Measurements from ENCODE around the gene VPS36.
"Not testable (repeated sequence)": the region's sequence is repeated elsewhere in the genome, so short reads cannot be mapped to it uniquely, and the experiment has no call there.

VPS36 gene, protein sequence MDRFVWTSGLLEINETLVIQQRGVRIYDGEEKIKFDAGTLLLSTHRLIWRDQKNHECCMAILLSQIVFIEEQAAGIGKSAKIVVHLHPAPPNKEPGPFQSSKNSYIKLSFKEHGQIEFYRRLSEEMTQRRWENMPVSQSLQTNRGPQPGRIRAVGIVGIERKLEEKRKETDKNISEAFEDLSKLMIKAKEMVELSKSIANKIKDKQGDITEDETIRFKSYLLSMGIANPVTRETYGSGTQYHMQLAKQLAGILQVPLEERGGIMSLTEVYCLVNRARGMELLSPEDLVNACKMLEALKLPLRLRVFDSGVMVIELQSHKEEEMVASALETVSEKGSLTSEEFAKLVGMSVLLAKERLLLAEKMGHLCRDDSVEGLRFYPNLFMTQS

GRCh38 chr13:52450012-52450792, at the start of gene VPS36:
VPS36 (minus strand) TSS chr13:52450634; CDS start chr13:52450594, 40 bp downstream.
- Histone ChIP-seq H4K20me1 (ENCODE audit: insufficient read depth, low read length, poor library complexity, severe bottlenecking) (peaks cover 28% of the 10 kb centered on the region), H3K79me2 (ENCODE audit: insufficient read depth, low read length) (peaks cover 64% of the 10 kb centered on the region), H3K9ac (ENCODE audit: low read depth, low read length, poor library complexity, severe bottlenecking) (peak within 1 kb of the TSS; percentile 79), H3K9me2 (replicated peaks; ENCODE audit: low read depth, low read length) (no peaks in the 10 kb centered on the region), H3K36me3 (ENCODE audit: insufficient read depth, low read length) (no peaks in the 10 kb centered on the region), H3K4me3 (ENCODE audit: low read length, poor library complexity, severe bottlenecking) (peak within 1 kb of the TSS; percentile 78), H3K9me3 (ENCODE audit: insufficient read depth, low read depth, low read length) (no peaks in the 10 kb centered on the region), H3F3A (ENCODE audit: low read depth) (no peaks in the 10 kb centered on the region; the same call in 1 of the 2 replicates), H2AFZ (ENCODE audit: low read length) (peak within 1 kb of the TSS; percentile 69), H3K27me3 (ENCODE audit: insufficient read depth, low read length, poor library complexity, severe bottlenecking) (no peaks in the 10 kb centered on the region), H3K4me1 (ENCODE audit: insufficient read depth, low read length, poor library complexity, severe bottlenecking) (peaks cover 40% of the 10 kb centered on the region), H3K4me2 (ENCODE audit: low read depth, low read length, poor library complexity, severe bottlenecking) (peak within 1 kb of the TSS; percentile 89)
- TF ChIP-seq EZH2phosphoT487 (IDR thresholded peaks at IDR 0.05; ENCODE audit: borderline replicate concordance) (no peak), CTCF (conservative IDR thresholded peaks at IDR 0.05; ENCODE audit: low read length) (peak; percentile 90)

DNA sequence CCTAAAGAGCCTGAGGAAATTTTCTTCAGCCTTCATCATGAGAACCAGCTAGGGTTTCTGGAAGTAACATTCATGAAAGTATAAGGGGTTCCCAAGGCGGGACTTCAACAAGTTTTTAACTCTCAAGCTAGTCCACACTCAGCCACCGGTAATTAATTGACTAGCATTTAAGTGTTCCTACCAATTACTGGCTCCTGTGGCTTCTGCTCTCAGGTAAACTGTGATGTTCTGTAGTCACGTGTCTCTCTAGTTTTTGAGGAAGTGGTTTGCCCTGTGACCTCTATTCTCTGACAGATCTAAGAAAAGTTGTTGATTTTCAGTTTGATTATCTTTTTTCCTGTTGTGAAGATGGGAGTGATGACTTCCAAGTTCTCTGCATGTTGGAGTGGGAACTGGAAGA, 47.5 kb upstream of the VPS36 start:
- H3F3A ChIP-seq (ENCODE audit: low read depth); H3K4me1 ChIP-seq (ENCODE audit: insufficient read depth, low read length, poor library complexity, severe bottlenecking); H2AFZ ChIP-seq (ENCODE audit: low read length); H3K36me3 ChIP-seq (ENCODE audit: insufficient read depth, low read length); H3K9me3 ChIP-seq (ENCODE audit: insufficient read depth, low read depth, low read length); H3K79me2 ChIP-seq (ENCODE audit: insufficient read depth, low read length); H3K9ac ChIP-seq (ENCODE audit: low read depth, low read length, poor library complexity, severe bottlenecking); H3K27me3 ChIP-seq (ENCODE audit: insufficient read depth, low read length, poor library complexity, severe bottlenecking); H4K20me1 ChIP-seq (ENCODE audit: insufficient read depth, low read length, poor library complexity, severe bottlenecking); H3K4me3 ChIP-seq (ENCODE audit: low read length, poor library complexity, severe bottlenecking); H3K4me2 ChIP-seq (ENCODE audit: low read depth, low read length, poor library complexity, severe bottlenecking); H3K9me2 ChIP-seq (replicated peaks; ENCODE audit: low read depth, low read length): not testable (repeated sequence)

- not testable (repeated sequence) for H3F3A ChIP-seq (ENCODE audit: low read depth); H3K9me2 ChIP-seq (replicated peaks; ENCODE audit: low read depth, low read length); H3K9ac ChIP-seq (ENCODE audit: low read depth, low read length, poor library complexity, severe bottlenecking); H3K27me3 ChIP-seq (ENCODE audit: insufficient read depth, low read length, poor library complexity, severe bottlenecking); H3K79me2 ChIP-seq (ENCODE audit: insufficient read depth, low read length); H3K4me2 ChIP-seq (ENCODE audit: low read depth, low read length, poor library complexity, severe bottlenecking); H3K36me3 ChIP-seq (ENCODE audit: insufficient read depth, low read length); H3K9me3 ChIP-seq (ENCODE audit: insufficient read depth, low read depth, low read length); H4K20me1 ChIP-seq (ENCODE audit: insufficient read depth, low read length, poor library complexity, severe bottlenecking); H2AFZ ChIP-seq (ENCODE audit: low read length); H3K4me3 ChIP-seq (ENCODE audit: low read length, poor library complexity, severe bottlenecking); H3K4me1 ChIP-seq (ENCODE audit: insufficient read depth, low read length, poor library complexity, severe bottlenecking)
Measured at GRCh38 chr13:52494241-52494640, 43.8 kb upstream of the VPS36 start.

GRCh38 chr13:52491015-52491414, 40.6 kb upstream of the VPS36 start:
- not testable (repeated sequence) for H3K79me2 ChIP-seq (ENCODE audit: insufficient read depth, low read length); H3K4me3 ChIP-seq (ENCODE audit: low read length, poor library complexity, severe bottlenecking); H3K4me2 ChIP-seq (ENCODE audit: low read depth, low read length, poor library complexity, severe bottlenecking); H2AFZ ChIP-seq (ENCODE audit: low read length); H3K27me3 ChIP-seq (ENCODE audit: insufficient read depth, low read length, poor library complexity, severe bottlenecking); H3K4me1 ChIP-seq (ENCODE audit: insufficient read depth, low read length, poor library complexity, severe bottlenecking); H3K36me3 ChIP-seq (ENCODE audit: insufficient read depth, low read length); H4K20me1 ChIP-seq (ENCODE audit: insufficient read depth, low read length, poor library complexity, severe bottlenecking); H3K9ac ChIP-seq (ENCODE audit: low read depth, low read length, poor library complexity, severe bottlenecking); H3K9me3 ChIP-seq (ENCODE audit: insufficient read depth, low read depth, low read length); H3F3A ChIP-seq (ENCODE audit: low read depth); H3K9me2 ChIP-seq (replicated peaks; ENCODE audit: low read depth, low read length)

- not testable (repeated sequence) for H3K9ac ChIP-seq (ENCODE audit: low read depth, low read length, poor library complexity, severe bottlenecking); H3K4me1 ChIP-seq (ENCODE audit: insufficient read depth, low read length, poor library complexity, severe bottlenecking); H3K4me2 ChIP-seq (ENCODE audit: low read depth, low read length, poor library complexity, severe bottlenecking); H3K36me3 ChIP-seq (ENCODE audit: insufficient read depth, low read length); H4K20me1 ChIP-seq (ENCODE audit: insufficient read depth, low read length, poor library complexity, severe bottlenecking); H3K9me2 ChIP-seq (replicated peaks; ENCODE audit: low read depth, low read length); H3K79me2 ChIP-seq (ENCODE audit: insufficient read depth, low read length); H3K9me3 ChIP-seq (ENCODE audit: insufficient read depth, low read depth, low read length); H3F3A ChIP-seq (ENCODE audit: low read depth); H2AFZ ChIP-seq (ENCODE audit: low read length); H3K4me3 ChIP-seq (ENCODE audit: low read length, poor library complexity, severe bottlenecking); H3K27me3 ChIP-seq (ENCODE audit: insufficient read depth, low read length, poor library complexity, severe bottlenecking)
Measured at GRCh38 chr13:52488763-52489162, 38.3 kb upstream of the VPS36 start.

- not testable (repeated sequence) for H3F3A ChIP-seq (ENCODE audit: low read depth); H3K4me3 ChIP-seq (ENCODE audit: low read length, poor library complexity, severe bottlenecking); H3K36me3 ChIP-seq (ENCODE audit: insufficient read depth, low read length); H3K9me3 ChIP-seq (ENCODE audit: insufficient read depth, low read depth, low read length); H2AFZ ChIP-seq (ENCODE audit: low read length); H4K20me1 ChIP-seq (ENCODE audit: insufficient read depth, low read length, poor library complexity, severe bottlenecking); H3K9me2 ChIP-seq (replicated peaks; ENCODE audit: low read depth, low read length); H3K4me2 ChIP-seq (ENCODE audit: low read depth, low read length, poor library complexity, severe bottlenecking); H3K9ac ChIP-seq (ENCODE audit: low read depth, low read length, poor library complexity, severe bottlenecking); H3K79me2 ChIP-seq (ENCODE audit: insufficient read depth, low read length); H3K27me3 ChIP-seq (ENCODE audit: insufficient read depth, low read length, poor library complexity, severe bottlenecking); H3K4me1 ChIP-seq (ENCODE audit: insufficient read depth, low read length, poor library complexity, severe bottlenecking)
Measured at GRCh38 chr13:52487078-52487477, 36.6 kb upstream of the VPS36 start.
